ENCODE data around the gene CHL1. TPM values are rescaled to one million over a fixed set of nuclear protein-coding genes. Genes with fewer than 3 reads are reported as not detected.

Gene CHL1
- total and polyA plus RNA-seq, 2 experiments from 2014 or later: 0.20 TPM; not detected in 1

DNA sequence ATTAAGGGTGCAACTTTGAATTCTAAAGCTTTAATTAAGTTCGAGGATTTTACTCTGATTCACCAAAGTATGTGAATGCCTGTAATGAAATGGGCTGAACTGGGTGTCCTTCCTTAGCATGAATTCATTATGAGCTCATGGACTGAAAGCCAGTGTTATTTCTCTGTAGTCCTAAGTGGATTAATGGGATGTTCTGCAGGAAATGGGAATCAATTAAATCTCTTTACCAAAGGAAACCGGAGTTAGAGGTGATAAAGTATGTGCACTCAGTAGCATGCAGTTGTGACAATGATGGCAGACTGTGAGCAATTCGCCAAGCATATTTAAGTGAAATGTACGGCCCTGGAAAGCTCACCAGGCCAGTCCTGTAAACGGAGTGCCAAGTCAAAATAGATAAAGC, 138.7 kb downstream of the CHL1 start:
- Histone ChIP-seq H2AFZ (no peak overlapping the region), H3K4me1 (ENCODE audit: insufficient read depth) (no peaks in the 10 kb centered on the region), H3K27me3 (no peaks in the 10 kb centered on the region), H4K20me1 (ENCODE audit: insufficient read depth, poor library complexity, severe bottlenecking) (no peaks in the 10 kb centered on the region), H3K27ac (no peak overlapping the region), H3K9me2 (replicated peaks; ENCODE audit: insufficient read depth) (no peaks in the 10 kb centered on the region), H3K4me3 (no peak overlapping the region), H3K9me3 (ENCODE audit: low read depth) (no peaks in the 10 kb centered on the region), H3K36me3 (replicated peaks; ENCODE audit: insufficient read depth, low read depth) (no peaks in the 10 kb centered on the region), H3K4me2 (no peak overlapping the region), H3K79me2 (no peaks in the 10 kb centered on the region)
- TF ChIP-seq EZH2phosphoT487 (IDR thresholded peaks at IDR 0.05; ENCODE audit: low read depth, severe bottlenecking, unreplicated experiment): no peak
- no peak for TF ChIP-seq EZH2 (IDR thresholded peaks at IDR 0.05; ENCODE audit: borderline replicate concordance)
- TF ChIP-seq, protein P1, sequence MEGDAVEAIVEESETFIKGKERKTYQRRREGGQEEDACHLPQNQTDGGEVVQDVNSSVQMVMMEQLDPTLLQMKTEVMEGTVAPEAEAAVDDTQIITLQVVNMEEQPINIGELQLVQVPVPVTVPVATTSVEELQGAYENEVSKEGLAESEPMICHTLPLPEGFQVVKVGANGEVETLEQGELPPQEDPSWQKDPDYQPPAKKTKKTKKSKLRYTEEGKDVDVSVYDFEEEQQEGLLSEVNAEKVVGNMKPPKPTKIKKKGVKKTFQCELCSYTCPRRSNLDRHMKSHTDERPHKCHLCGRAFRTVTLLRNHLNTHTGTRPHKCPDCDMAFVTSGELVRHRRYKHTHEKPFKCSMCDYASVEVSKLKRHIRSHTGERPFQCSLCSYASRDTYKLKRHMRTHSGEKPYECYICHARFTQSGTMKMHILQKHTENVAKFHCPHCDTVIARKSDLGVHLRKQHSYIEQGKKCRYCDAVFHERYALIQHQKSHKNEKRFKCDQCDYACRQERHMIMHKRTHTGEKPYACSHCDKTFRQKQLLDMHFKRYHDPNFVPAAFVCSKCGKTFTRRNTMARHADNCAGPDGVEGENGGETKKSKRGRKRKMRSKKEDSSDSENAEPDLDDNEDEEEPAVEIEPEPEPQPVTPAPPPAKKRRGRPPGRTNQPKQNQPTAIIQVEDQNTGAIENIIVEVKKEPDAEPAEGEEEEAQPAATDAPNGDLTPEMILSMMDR (IDR thresholded peaks at IDR 0.05; ENCODE audit: poor library complexity): no peak
- WGBS (ENCODE audit: low lambda C conversion rate, missing lambda C conversion rate): 60% methylated on average over 5 of the region's 5 CpGs
- no peak for DNase-seq (ENCODE audit: low spot score)

DNA sequence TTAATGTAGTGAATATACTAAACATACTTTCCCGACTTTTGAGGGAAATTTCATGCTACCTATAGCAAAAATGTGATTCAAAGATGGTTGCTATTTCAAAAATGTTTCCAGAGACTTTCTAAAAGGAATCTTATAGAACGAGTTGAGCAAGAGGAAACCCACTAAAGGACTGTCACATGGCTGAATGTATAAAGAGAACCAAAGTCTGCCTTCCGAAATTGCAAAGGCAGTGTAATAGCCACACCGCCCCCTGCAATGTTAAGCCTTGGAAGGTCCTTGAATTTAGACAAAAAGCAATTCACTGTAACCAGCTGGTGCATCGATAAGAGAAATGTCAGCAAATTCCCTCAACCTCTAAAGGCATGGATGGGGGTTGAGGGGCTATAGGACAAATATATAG, 142.8 kb downstream of the CHL1 start:
- 69% methylated on average over 5 of the region's 5 CpGs for WGBS (ENCODE audit: low lambda C conversion rate, missing lambda C conversion rate)
- no peak for DNase-seq (ENCODE audit: low spot score)

DNA sequence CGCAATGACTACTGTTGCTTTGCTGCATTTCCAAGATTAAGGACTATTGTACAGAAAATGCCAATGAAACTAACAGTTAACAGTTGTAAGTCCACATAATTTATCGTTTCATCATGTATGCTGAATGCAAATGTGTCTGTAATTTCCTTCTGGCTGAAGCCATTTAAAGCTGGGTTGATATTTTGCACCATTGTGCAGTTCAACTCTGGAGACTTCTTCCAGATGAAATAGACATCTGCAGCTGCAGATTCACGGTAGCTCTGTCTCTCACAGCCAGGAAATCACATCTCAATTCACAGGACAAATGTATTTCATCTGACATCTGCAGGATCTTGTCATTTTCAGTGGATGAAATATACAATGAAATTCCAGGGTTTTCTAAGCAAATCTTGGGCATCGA, 145.4 kb downstream of the CHL1 start:
- H3K9me3 ChIP-seq (ENCODE audit: low read depth): no peaks in the 10 kb centered on the region
- H3K27ac ChIP-seq: no peak overlapping the region
- H3K27me3 ChIP-seq: no peaks in the 10 kb centered on the region
- no peaks in the 10 kb centered on the region for H3K9me2 ChIP-seq (replicated peaks; ENCODE audit: insufficient read depth)
- WGBS (ENCODE audit: low lambda C conversion rate, missing lambda C conversion rate): 78% methylated on average over 4 of the region's 4 CpGs
- H2AFZ ChIP-seq: no peak overlapping the region
- TF ChIP-seq, protein P1 (IDR thresholded peaks at IDR 0.05; ENCODE audit: poor library complexity): no peak
- TF ChIP-seq EZH2phosphoT487 (IDR thresholded peaks at IDR 0.05; ENCODE audit: low read depth, severe bottlenecking, unreplicated experiment): no peak
- no peak for TF ChIP-seq EZH2 (IDR thresholded peaks at IDR 0.05; ENCODE audit: borderline replicate concordance)
- no peaks in the 10 kb centered on the region for H4K20me1 ChIP-seq (ENCODE audit: insufficient read depth, poor library complexity, severe bottlenecking)
- no peaks in the 10 kb centered on the region for H3K4me1 ChIP-seq (ENCODE audit: insufficient read depth)
- H3K4me3 ChIP-seq: no peak overlapping the region
- no peak overlapping the region for H3K4me2 ChIP-seq
- DNase-seq (ENCODE audit: low spot score): no peak
- H3K36me3 ChIP-seq (replicated peaks; ENCODE audit: insufficient read depth, low read depth): no peaks in the 10 kb centered on the region
- no peaks in the 10 kb centered on the region for H3K79me2 ChIP-seq

More for the DNA sequence above, 142.8 kb downstream of the CHL1 start:
- no peak for TF ChIP-seq EZH2 (IDR thresholded peaks at IDR 0.05; ENCODE audit: borderline replicate concordance)
- TF ChIP-seq, protein P1 (IDR thresholded peaks at IDR 0.05; ENCODE audit: poor library complexity): no peak
- TF ChIP-seq EZH2phosphoT487 (IDR thresholded peaks at IDR 0.05; ENCODE audit: low read depth, severe bottlenecking, unreplicated experiment): no peak
- no peaks in the 10 kb centered on the region for H4K20me1 ChIP-seq (ENCODE audit: insufficient read depth, poor library complexity, severe bottlenecking)
- no peak overlapping the region for H3K4me3 ChIP-seq
- H3K79me2 ChIP-seq: no peaks in the 10 kb centered on the region
- H3K4me1 ChIP-seq (ENCODE audit: insufficient read depth): no peaks in the 10 kb centered on the region
- no peaks in the 10 kb centered on the region for H3K27me3 ChIP-seq
- no peak overlapping the region for H3K4me2 ChIP-seq
- H2AFZ ChIP-seq: no peak overlapping the region
- no peaks in the 10 kb centered on the region for H3K9me2 ChIP-seq (replicated peaks; ENCODE audit: insufficient read depth)
- no peak overlapping the region for H3K27ac ChIP-seq
- H3K9me3 ChIP-seq (ENCODE audit: low read depth): no peaks in the 10 kb centered on the region
- no peaks in the 10 kb centered on the region for H3K36me3 ChIP-seq (replicated peaks; ENCODE audit: insufficient read depth, low read depth)

DNA sequence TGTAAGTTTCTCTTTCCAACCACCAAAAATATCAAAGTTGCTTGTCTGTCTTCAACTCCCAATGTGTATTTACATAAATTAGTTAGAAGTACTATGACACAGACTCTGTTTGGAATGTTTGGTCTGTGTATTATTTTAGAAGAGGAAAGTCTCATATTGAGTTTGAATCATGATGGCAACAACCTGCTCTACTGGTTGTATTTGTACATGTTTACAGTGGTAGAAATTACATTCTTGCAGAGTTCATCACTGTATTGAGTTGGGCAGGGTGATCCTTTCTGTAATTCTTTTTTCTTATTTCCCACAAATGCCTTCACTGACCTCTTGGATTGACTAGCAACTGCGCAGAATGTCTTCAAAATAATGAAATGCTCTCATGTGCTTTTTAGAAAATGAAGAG, 149.6 kb downstream of the CHL1 start:
- no peak overlapping the region for H3K27ac ChIP-seq
- H3K4me1 ChIP-seq (ENCODE audit: insufficient read depth): no peaks in the 10 kb centered on the region
- H3K9me3 ChIP-seq (ENCODE audit: low read depth): no peaks in the 10 kb centered on the region
- H3K4me2 ChIP-seq: no peak overlapping the region
- TF ChIP-seq EZH2 (IDR thresholded peaks at IDR 0.05; ENCODE audit: borderline replicate concordance): no peak
- TF ChIP-seq, protein P1 (IDR thresholded peaks at IDR 0.05; ENCODE audit: poor library complexity): no peak
- no peak for TF ChIP-seq EZH2phosphoT487 (IDR thresholded peaks at IDR 0.05; ENCODE audit: low read depth, severe bottlenecking, unreplicated experiment)
- H3K27me3 ChIP-seq: peaks cover 18% of the 10 kb centered on the region
- H3K4me3 ChIP-seq: no peak overlapping the region
- H3K36me3 ChIP-seq (replicated peaks; ENCODE audit: insufficient read depth, low read depth): no peaks in the 10 kb centered on the region
- no peaks in the 10 kb centered on the region for H4K20me1 ChIP-seq (ENCODE audit: insufficient read depth, poor library complexity, severe bottlenecking)
- no peaks in the 10 kb centered on the region for H3K79me2 ChIP-seq
- no peak overlapping the region for H2AFZ ChIP-seq
- no peaks in the 10 kb centered on the region for H3K9me2 ChIP-seq (replicated peaks; ENCODE audit: insufficient read depth)
- WGBS (ENCODE audit: low lambda C conversion rate, missing lambda C conversion rate): 81% methylated on average over 1 of the region's 1 CpG
- no peak for DNase-seq (ENCODE audit: low spot score)

Data from hepatocyte (in vitro differentiated cells).